Endothelial cell (in vitro differentiated cells): ENCODE measurements around the gene ERGIC1. TPM values are rescaled to one million over a fixed set of nuclear protein-coding genes. Genes with fewer than 3 reads are reported as not detected.
A peak's percentile ranks its signal among the peaks of the same experiment; 100 is the strongest.

Source experiments
- DNase-seq: peaks from one replicate; pipeline ENCODE4 v3.0.0; 2021; ENCODE audit warnings: low spot score
- H3K27ac Mint-ChIP-seq: one replicate; pipeline ENCODE4 v1.8.0; 2021; ENCODE audit warnings: mixed read lengths, inconsistent platforms; ENCODE audit not compliant: unreplicated experiment
- H3K27me3 Mint-ChIP-seq: one replicate; pipeline ENCODE4 v1.8.0; 2021; ENCODE audit warnings: mild to moderate bottlenecking, moderate library complexity, mixed read lengths, inconsistent platforms; ENCODE audit not compliant: unreplicated experiment
- H3K36me3 Mint-ChIP-seq: one replicate; pipeline ENCODE4 v1.8.0; 2021; ENCODE audit warnings: mild to moderate bottlenecking, low read depth, mixed read lengths, inconsistent platforms; ENCODE audit not compliant: unreplicated experiment
- H3K4me1 Mint-ChIP-seq: one replicate; pipeline ENCODE4 v1.8.0; 2021; ENCODE audit warnings: mild to moderate bottlenecking, mixed read lengths, inconsistent platforms; ENCODE audit not compliant: unreplicated experiment
- H3K4me3 Mint-ChIP-seq: one replicate; pipeline ENCODE4 v1.8.0; 2021; ENCODE audit warnings: mild to moderate bottlenecking, mixed read lengths, inconsistent platforms; ENCODE audit not compliant: unreplicated experiment
- H3K9me3 Mint-ChIP-seq: one replicate; pipeline ENCODE4 v1.8.0; 2021; ENCODE audit warnings: mixed read lengths, inconsistent platforms; ENCODE audit not compliant: unreplicated experiment
- total RNA-seq: library from RNA; stranded (reverse); fragmentation: NEBNext Ultra II Directional; extraction: Animal tissue kit (Norgen Biotek cat#: 25700); gene quantifications from one replicate; pipeline ENCODE4 v1.2.1, GENCODE V29; 2021; ENCODE audit not compliant: unreplicated experiment
- TF ChIP-seq, protein P1 (sequence below): fragments of 200-600 bp; sonication (generic); IDR thresholded peaks from one replicate; pipeline ENCODE4 v1.5.0; 2021; ENCODE audit warnings: antibody characterized with exemption; ENCODE audit not compliant: unreplicated experiment

ERGIC1 gene
- total RNA-seq, 1 donor from 2014 or later: 67.1 TPM

DNA sequence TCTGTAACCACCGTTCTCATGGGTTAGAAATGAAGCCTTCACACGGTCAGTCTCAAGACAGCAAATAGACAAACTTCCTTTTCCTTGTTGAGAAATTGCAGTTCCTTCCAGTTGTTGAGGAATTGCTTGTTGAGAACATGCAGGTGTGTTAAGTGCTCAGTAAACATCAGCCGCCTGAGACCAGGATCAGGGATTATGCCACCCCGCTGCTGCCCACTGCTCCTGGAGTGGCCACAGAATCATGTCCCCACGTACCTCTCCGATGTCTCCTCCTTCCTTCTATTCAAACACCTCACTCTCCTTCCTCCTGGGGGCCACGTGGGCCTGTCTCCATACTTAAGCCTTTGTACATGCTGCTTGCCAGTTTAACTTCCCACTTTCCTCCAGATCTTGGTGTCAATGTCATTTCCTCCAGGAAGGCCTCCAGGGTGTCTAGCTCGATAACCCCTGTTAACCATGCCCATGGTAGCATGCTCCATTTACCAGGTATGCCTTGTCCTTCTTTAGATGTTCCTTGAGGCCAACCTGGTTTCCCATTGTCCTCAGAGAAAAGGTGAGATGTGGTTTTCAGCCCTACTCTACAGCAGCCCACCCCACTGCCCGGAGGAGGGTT, 91.4 kb downstream of the ERGIC1 start:
- TF ChIP-seq, protein P1, sequence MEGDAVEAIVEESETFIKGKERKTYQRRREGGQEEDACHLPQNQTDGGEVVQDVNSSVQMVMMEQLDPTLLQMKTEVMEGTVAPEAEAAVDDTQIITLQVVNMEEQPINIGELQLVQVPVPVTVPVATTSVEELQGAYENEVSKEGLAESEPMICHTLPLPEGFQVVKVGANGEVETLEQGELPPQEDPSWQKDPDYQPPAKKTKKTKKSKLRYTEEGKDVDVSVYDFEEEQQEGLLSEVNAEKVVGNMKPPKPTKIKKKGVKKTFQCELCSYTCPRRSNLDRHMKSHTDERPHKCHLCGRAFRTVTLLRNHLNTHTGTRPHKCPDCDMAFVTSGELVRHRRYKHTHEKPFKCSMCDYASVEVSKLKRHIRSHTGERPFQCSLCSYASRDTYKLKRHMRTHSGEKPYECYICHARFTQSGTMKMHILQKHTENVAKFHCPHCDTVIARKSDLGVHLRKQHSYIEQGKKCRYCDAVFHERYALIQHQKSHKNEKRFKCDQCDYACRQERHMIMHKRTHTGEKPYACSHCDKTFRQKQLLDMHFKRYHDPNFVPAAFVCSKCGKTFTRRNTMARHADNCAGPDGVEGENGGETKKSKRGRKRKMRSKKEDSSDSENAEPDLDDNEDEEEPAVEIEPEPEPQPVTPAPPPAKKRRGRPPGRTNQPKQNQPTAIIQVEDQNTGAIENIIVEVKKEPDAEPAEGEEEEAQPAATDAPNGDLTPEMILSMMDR: no peak
- Mint-ChIP-seq H3K4me3 (no peak overlapping the region), H3K9me3 (no peaks in the 10 kb centered on the region), H3K36me3 (peaks cover 19% of the 10 kb centered on the region), H3K27me3 (peaks cover 6% of the 10 kb centered on the region), H3K27ac (peak overlapping the region; percentile 2), H3K4me1 (peaks cover 18% of the 10 kb centered on the region)
- no peak for DNase-seq

DNA sequence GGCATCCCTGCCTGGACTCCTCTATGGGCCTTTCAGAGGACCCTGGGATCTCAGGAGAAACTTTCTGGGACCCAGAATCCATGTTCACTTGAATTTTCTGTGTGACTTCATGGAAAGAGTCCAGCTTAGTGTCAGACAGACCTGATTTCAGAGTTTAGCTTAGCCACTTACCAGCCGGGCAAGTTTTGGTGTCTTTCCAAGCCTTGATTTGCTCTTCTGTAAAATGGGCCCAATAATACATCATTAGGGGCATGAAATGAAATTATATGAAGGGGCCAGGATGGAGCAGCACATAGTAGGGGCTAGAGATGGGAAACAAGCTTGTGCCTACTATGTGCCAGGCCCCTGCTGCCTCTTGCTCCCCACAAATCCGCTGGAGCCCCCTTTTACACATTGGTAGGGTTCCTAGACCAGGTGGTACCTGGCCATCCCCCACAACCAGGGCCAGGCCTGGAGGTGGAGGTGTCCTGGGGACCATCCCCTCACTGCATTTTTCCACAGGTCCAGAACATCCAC, 92.0 kb downstream of the ERGIC1 start:
- H3K9me3 Mint-ChIP-seq: no peaks in the 10 kb centered on the region
- TF ChIP-seq, protein P1: no peak
- peaks cover 25% of the 10 kb centered on the region for H3K4me1 Mint-ChIP-seq
- H3K4me3 Mint-ChIP-seq: no peak overlapping the region
- DNase-seq: no peak
- H3K36me3 Mint-ChIP-seq: peaks cover 19% of the 10 kb centered on the region
- H3K27ac Mint-ChIP-seq: no peak overlapping the region
- H3K27me3 Mint-ChIP-seq: peaks cover 6% of the 10 kb centered on the region

DNA sequence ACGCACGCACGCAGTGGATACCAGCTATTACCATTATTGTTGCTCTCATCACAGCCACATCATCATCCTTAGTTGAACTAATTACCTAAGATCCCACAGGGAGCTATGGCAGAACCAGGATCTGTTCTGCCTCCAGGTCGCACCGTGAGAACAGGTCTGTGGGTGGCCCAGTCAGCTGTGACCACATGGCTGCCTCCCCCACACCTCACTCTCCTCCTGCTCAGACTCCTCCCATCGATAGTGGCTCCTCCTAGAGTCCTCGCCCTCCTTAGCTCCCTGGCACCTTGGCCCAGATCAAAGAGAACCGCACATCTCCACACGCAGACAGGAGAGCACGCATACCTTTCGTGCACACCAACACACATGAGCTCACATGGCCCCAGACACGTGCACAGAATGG, 92.7 kb downstream of the ERGIC1 start:
- Mint-ChIP-seq H3K9me3 (no peaks in the 10 kb centered on the region), H3K4me1 (peaks cover 29% of the 10 kb centered on the region), H3K27me3 (peaks cover 6% of the 10 kb centered on the region), H3K27ac (no peak overlapping the region), H3K36me3 (peaks cover 19% of the 10 kb centered on the region), H3K4me3 (no peak overlapping the region)
- TF ChIP-seq, protein P1: no peak
- no peak for DNase-seq

DNA sequence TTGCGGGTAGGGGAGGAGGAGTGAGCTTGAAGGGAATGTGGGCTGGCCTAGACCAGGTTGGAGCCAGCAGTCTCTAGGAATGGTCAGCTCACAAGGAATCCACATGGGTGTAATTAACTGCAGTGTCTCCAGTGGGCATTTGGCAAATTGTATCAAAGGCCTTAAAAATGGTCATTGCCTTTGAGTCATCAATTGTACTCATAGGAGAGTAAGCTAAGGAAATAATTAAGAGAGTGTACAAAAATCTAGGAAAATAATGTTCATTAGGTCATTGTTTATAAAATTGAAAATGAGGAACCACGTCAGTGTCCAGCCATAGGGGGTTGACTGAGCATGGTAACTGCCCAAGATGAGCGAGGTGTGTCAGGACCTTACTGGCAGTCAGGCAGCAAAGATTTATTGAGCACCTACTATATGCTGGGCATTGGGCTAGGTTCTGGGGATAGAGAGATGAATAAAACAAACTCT, 95.4 kb downstream of the ERGIC1 start:
- Mint-ChIP-seq H3K36me3 (peaks cover 17% of the 10 kb centered on the region), H3K4me3 (no peak overlapping the region), H3K27ac (peak overlapping the region; percentile 13), H3K27me3 (peaks cover 6% of the 10 kb centered on the region), H3K9me3 (no peaks in the 10 kb centered on the region), H3K4me1 (peaks cover 31% of the 10 kb centered on the region)
- TF ChIP-seq, protein P1: no peak
- no peak for DNase-seq

DNA sequence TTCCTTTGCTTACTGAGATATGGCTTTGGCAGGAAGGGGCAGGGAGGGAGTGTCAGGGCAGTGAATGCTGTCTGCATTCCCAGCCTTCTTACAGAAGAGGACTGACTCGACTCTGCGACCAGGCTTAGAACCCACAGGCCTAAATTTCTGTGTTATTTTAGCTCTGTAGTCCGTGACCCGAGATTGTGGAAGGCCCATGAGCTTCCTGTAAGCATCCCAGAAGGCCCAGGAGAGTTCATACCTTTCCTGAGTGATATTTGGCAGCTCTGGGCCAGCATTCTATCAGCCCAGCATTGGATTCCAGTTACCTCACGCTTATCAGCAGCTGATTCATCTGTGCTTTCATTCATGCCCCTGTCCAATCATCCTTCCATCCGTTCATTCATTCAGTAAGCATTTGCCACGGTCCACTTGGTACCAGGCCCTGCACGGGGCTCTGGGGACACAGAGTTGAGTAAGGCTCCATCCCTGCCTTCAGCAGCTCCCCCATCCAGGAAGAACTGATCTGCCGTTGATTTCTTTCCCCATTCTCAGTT, 97.0 kb downstream of the ERGIC1 start:
- Mint-ChIP-seq H3K27ac (peak overlapping the region; percentile 50), H3K9me3 (no peaks in the 10 kb centered on the region), H3K27me3 (peaks cover 9% of the 10 kb centered on the region), H3K4me1 (peaks cover 24% of the 10 kb centered on the region), H3K4me3 (no peak overlapping the region), H3K36me3 (peaks cover 18% of the 10 kb centered on the region)
- TF ChIP-seq, protein P1: no peak
- DNase-seq: no peak
